Measurements from ENCODE around the gene TTC16.
A peak's percentile ranks its signal among the peaks of the same experiment; 100 is the strongest.

The TTC16 gene

DNA sequence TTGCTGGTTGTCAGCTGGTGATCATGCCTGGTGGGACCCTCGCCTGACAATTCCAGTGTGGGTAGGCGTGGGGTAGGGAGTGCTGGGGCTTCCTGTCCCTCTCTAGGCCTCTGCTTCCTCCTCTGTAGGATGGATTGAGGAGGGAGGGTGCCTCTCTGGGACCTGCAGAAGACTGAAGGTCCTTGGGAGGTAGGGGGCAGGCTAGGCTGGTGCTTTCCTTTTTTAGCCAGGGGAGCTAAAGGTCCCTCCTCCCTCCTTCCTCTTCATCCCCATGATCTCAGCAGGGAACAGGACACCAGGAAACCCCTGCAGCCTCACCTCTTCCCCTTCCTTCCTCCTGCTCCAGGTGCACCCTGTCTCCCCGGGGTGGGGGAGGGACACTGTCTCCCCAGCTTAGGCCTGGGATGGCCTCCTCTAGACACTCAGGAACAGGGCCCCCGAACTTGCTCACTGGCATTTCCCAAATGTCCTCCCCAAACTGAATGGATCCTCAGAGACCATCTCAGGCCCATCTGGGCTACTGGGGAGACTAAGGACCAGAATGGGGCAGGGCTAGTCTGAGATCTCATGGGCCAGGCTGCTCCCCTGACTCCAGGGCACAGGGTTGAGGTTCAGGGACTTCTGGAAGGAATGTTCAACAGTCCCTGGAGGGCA lies 54.2 kb downstream of the TTC16 start:
- no peak for DNase-seq

DNA sequence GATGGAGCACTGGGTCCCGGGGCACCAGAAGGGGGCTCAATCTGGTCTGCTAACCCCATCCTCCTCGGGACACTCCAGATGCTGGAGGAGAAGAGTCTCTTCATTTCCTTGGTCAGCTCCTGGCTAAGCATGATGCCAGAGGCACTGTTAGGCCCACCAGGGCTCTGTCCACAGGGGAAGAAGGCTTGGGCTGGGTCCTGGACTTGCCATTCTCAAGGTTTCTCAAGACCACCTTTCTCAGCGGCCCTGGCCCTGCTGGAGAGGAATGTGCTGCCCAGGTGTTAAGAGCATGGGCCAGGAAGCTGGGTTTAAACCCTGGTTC lies 54.7 kb downstream of the TTC16 start:
- no peak for DNase-seq

DNA sequence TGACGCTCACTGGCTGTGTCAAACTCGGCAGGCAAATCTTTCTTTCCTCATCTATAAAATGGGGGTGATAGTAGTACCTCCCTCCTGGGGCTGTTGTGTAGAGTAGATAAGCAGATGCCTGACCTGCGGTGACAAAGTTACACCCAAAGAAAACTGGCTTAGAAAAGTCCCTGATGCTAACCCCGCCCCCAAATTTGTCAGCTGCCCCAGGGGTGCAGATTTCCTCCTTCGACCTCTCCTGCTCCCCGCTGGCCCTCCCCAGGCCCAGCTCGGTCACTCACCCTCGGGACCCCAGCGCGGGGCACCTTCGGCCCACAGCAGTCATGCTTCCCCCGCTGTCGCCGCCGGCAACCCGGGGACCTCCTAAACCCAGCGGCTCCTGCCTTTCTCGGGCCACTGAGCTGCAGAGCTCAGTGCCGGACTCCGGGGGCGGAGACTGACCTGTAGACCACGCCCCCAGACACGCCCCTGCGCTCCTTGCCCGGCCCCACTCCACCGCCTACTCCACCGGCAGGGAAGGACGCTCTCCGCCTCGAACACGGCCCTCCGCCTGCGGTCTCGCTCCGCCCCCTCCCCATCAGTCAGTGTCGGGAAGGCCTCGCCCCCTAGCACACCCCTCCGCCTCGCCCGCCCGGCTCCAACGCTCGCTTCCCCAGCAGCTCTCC lies 55.2 kb downstream of the TTC16 start:
- peak; percentile 98 to 99 for DNase-seq

DNA sequence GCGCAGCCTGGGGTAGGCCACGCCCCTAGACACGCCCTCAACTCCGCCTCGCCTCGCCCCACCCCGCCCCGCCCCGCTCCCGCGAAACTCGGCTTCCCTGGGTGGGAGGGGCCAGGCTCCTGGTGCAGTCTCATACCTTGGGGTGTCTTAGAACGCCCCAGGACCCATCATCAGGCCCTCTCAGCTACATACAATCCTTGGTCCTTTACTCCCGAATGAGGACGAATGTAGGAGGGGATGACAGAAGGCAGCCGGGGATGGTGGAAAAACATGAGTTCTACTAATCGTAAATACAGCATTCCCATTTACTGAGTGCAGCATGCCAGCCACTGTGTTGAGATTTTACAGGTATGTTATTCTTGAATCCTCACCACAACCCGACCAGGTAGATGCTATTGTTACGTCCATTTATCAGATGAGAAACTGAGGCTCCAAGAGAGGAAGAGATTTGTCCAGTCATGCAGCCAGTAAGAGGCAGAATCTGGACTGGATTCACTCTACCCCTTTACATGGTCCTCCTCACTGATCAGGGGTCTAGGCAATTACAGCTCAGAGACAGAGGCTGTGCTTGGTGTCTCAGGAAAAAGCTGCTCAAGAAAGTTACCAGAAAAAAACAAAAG lies 55.8 kb downstream of the TTC16 start:
- no peak for DNase-seq

DNA sequence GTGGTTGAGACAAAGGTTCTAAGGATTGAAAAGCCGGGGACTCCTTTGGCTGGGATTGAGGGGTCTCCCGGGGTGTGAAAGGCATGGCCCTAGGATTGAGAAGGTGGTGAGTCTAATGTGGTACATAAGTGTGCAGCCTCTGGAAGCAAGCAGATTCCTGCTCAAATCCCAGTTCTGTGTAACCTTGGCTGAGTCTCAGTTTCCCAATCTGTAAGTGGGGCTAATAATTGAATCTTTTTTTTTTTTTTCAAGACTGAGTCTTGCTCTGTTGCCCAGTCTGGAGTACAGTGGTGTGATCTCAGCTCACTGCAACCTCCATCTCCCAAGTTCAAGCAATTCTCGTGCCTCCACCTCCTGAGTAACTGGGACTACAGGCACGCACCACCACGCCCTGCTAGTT lies 56.7 kb downstream of the TTC16 start:
- DNase-seq: no peak

DNA sequence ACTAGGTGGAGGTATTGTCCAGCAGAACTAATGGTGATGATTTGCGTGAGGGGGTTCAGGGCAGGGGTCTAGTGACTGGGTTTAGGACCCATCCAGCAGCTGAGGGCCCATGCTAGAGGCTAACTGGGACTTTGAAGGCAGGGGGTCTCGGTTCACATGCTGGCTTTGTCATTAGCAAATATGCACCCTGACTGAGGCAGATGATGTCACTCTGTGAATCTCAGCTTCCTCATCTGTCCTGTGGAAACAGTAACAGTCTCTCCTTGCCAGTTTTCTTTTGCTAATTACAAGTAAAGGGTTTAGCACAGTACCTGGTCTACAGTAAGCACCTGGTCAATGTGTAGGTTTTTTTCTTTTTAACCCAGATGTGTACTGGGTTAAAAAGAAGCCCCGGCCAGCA lies 57.4 kb downstream of the TTC16 start:
- DNase-seq: peak; percentile 38 to 53

DNA sequence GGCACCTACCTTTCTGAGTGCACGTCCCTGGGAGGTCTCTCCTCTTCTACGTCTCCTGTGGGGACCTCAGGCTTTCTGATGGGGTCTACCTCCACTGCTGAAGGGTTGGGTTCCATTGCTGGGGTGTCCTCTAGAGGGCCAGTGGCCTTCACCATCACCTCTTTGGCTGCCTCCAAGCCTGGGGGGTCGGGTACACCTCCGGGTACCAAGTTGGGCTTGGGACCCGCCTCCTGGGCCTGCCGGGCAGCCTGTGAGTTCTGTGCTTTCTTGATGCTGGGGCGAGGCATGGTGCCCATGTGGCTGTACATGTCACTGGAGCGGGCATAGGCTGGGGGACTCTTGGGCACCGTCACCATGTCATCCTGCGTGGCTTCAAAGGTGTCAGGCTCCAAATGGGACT lies 58.1 kb downstream of the TTC16 start:
- no peak for DNase-seq

DNA sequence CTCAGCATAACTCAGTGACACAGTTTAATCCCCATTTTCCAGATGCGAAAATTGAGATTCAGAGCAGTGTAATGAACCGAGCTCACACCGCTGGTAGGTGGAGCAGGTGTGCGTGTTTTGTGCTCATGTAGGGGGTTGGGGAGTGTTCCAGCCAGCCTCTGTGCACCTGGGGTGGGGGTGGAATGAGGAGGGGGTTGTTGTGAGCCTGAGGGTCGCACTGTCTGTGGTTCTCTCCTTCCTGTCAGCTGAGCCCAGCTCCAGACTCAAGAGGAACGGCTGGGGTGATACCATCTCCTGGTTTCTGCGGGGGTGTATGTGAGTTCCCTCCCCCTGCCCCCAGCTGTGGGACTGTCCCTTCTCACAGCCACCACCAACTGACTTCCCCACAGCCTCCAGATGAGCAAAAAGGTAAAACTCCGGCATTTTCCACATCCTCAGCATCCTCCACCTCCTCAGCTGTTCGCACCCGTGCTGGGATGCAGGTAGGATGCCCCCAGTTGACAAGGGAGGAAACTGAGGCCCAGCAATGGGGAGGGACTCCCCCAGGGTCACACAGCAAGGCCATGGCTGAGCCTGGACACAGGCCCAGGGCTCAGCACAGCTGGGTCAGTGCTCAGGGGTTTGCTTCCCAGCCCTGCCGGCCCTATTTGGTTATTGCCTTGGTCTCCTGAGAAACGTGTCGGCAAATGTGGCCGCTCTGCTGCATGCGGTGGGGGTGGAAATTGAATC lies 60.5 kb downstream of the TTC16 start:
- peak; percentile 85 to 88 for DNase-seq

DNA sequence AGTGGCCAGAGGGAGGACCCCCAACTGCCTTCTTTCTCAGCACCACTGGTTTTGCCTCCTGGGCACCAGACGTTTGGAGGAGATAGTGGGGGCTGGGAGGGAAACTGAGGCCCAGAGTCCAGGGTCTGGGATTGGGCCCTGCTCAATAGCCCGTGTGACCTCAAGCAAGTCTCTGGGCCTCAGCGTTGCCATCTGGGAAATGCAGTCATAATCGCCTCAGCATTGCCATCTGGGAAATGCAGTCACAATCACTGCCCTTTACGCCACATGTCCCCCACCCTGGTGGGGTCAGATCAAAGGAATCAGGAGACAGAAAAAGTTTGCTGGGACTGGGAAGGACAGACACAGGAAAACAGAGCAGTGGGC lies 61.0 kb downstream of the TTC16 start:
- DNase-seq: no peak

DNA sequence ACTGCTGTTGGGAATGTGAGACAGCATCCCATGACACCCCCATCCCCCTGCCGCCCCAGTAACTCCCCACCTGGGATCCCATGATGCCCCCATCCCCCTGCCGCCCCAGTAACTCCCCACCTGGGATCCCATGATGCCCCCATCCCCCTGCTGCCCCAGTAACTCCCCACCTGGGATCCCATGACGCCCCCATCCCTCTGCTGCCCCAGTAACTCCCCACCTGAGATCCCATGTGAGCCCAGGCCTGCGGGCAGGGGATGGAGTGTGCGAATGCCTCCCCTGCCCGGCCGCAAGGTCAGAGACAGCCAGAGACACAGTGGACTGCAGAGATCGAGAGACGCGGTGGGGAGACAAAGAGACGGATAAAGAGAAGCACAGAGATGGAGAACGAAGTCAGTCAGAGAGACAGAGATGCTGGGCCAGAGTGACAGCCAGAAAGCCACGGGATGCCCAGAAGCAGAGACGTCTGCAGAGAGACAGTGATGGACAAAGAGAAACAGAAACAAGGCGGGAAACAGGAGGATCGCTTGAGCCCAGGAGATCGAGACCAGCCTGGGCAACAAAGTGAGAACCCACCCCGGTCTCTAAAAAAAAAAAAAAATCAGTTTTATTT lies 61.6 kb downstream of the TTC16 start:
- DNase-seq: no peak

DNA sequence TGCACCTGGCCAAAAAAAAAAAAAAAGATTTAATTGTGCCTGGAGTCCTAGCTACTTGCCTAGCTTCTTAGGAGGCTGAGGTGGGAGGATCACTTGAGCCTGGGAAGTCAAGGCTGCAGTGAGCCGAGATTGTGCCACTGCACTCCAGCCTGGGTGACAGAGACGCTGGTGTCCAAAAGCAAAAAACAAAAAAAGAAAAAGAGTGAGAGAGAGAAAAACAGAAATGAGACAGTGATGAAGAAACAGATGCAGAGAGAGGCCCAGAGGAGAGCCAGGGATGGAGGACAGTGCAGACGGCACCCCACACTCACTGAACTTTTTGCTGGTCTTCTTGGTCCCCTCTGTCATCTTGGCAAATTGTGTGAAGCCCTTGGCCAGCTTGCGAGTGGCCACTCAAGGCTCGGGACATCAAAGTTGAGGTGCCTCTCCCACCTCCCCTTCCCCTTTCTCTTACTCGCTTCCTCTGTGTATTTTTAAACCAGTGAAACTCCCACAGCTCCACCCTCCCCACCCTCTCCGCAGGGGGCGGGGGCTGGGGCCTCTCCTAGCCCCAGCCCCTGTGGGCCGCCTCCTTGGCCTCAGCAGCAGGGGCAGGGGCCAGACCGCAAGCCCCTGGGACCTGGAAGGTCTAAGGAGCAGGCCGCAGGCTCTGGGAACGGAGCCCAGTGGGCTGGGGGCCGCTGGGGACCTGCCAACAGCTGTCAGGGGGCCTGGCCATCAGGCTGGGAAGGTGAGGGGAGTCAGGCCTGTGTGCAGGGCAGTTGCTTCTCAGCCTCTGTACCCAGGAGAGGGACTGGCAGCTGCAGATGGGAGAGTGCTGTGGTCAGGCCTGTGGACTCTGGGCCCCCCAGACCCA lies 62.6 kb downstream of the TTC16 start, which contains the start of gene SH2D3C:
TSS of gene SH2D3C (minus strand) at position 387 of the 856 bp plus-strand sequence. CDS start at position 348, 39 bp downstream.
- DNase-seq: peak; percentile 64 to 69

DNA sequence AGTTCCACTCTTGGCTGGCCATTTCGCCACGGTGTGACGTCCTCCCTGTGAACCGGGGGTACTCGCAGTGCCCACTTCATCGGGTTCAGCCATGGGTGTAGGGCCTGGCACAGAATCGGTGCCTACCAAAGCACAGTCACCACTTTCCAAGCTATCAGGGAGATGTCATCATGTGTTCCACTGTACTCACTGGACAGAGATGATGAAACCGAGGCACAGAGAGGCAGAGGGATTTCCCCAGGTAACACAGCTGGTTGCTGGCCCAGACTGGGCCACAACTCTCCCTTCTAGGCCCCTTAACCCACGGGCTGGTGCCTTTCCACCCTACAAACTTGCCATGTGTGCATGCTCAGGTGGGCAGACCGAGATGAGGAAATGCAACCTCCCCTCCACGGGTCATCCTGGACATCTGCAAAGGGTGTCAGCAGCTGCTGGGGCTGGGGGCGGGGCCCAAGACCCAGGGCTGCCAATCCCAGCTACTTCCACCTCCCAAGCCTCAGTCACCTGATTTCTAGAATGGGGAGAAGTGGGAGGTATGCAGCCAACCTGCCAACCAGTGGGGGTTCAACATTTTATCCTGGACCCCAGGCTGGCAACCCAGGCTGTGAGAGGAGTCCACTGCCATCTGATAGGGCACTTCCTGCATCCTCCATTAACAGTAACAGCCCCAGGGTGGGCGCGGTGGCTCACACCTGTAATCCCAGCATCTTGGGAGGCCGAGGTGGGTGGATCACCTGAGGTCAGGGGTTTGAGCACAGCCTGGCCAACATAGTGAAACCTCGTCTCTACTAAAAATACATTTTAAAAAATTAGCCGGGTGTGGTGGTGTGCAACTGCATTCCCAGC lies 63.5 kb downstream of the TTC16 start:
- peak; percentile 68 to 83 for DNase-seq

DNA sequence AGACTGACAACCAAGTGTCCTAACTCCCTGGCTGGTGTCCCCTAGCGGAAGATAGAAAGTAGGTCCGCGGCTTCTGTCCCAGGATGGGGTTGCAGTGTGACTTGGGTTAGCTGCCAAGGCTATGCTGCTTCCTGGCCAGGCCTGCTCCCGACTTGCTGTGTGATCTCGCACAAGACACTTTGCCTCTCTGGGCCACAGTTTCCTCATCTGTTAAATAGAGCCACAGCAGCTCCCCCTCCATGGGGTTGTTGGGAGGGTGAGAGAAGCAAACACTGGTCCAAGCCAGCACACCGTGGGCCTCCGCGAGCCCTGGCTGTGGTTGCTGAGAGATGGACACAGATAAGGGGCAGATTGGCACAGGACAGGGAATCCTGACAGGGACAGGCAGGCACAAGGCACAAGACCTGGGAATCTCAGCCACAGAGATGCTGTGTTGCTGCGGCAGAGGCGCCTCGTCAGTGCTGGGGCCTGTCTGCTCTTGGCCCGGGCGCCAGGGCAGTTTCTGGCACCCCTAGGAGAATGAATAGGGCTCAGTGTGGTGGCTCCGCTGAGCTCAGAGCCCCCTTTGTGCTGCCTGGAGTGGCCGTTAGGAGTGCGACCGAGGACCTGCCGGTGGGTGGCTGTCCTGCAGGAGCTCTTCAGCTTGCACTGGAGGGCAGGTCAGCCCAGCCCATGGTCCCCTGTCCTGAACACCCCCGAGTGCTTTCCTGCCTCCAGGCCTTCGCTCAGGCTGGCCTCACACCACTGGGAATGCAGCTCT lies 64.4 kb downstream of the TTC16 start:
- no peak for DNase-seq

DNA sequence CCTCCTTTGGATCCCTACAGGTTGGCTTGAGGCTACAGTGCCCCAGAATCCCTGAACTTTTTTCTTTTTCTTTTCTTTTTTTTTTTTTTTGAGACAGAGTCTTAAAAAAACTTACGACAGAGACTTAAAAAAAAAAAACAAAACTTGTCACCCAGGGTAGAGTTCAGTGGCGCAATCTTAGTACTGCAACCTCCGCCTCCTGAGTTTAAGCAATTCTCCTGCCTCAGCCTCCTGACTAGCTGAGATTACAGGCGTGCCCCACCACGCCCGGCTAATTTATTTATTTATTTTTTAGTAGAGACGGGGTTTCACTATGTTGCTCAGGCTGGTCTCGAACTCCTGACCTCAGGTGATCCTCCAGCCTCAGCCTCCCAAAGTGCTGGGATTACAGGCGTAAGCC lies 65.0 kb downstream of the TTC16 start:
- DNase-seq: peak; percentile 89 to 92
